Astrocyte (in vitro differentiated cells and primary cell): ENCODE measurements around the gene PTPRN2. TPM values are rescaled to one million over a fixed set of nuclear protein-coding genes. Genes with fewer than 3 reads are reported as not detected.
"Not testable (repeated sequence)": the region's sequence is repeated elsewhere in the genome, so short reads cannot be mapped to it uniquely, and the experiment has no call there.

Experiments
- DNase-seq: peaks from one replicate; pipeline ENCODE4 v3.0.0-alpha.2; 2010; ENCODE audit warnings: low read depth
- FAIRE-seq: peaks from 2 replicates; lab custom pipeline; 2011; peaks lifted over from hg19 to GRCh38; lab: Jason Lieb, UNC
- H2AFZ ChIP-seq: 2 replicates; pipeline ENCODE4 v1.6.0; 2012; ENCODE audit warnings: low read depth, low read length, inconsistent platforms
- H3K27ac ChIP-seq: 2 replicates; pipeline ENCODE4 v1.5.1; 2011; ENCODE audit warnings: low read depth, low read length, inconsistent platforms
- H3K27me3 ChIP-seq: 2 replicates; pipeline ENCODE4 v1.6.0; 2011; ENCODE audit warnings: low read length, inconsistent platforms; ENCODE audit not compliant: insufficient read depth
- H3K36me3 ChIP-seq: 2 replicates; pipeline ENCODE4 v1.5.1; 2011; ENCODE audit warnings: low read length, inconsistent platforms; ENCODE audit not compliant: insufficient read depth
- H3K4me1 ChIP-seq: 2 replicates; pipeline ENCODE4 v1.5.1; 2011; ENCODE audit warnings: low read length, inconsistent platforms; ENCODE audit not compliant: insufficient read depth
- H3K4me2 ChIP-seq: 2 replicates; pipeline ENCODE4 v1.6.0; 2012; ENCODE audit warnings: low read length, inconsistent platforms
- H3K4me3 ChIP-seq: 2 replicates; pipeline ENCODE4 v1.5.1; 2011; ENCODE audit warnings: low read depth, mild to moderate bottlenecking, low read length, inconsistent platforms; ENCODE audit not compliant: insufficient read depth
- H3K79me2 ChIP-seq: 2 replicates; pipeline ENCODE4 v1.6.0; 2012; ENCODE audit warnings: mild to moderate bottlenecking, low read length, inconsistent platforms; ENCODE audit not compliant: insufficient read depth
- H3K9ac ChIP-seq: 2 replicates; pipeline ENCODE4 v1.6.0; 2012; ENCODE audit warnings: mild to moderate bottlenecking, low read length, inconsistent platforms
- H3K9me3 ChIP-seq: 2 replicates; pipeline ENCODE4 v1.5.1; 2012; ENCODE audit warnings: low read depth, mild to moderate bottlenecking, low read length, inconsistent platforms; ENCODE audit not compliant: insufficient read depth
- H4K20me1 ChIP-seq: 2 replicates; pipeline ENCODE4 v1.6.0; 2012; ENCODE audit warnings: low read length, inconsistent platforms; ENCODE audit not compliant: insufficient read depth
- H3K27ac Mint-ChIP-seq: one replicate; pipeline ENCODE4 v1.8.0; 2021; ENCODE audit warnings: mild to moderate bottlenecking, mixed read lengths; ENCODE audit not compliant: unreplicated experiment
- H3K27me3 Mint-ChIP-seq: one replicate; pipeline ENCODE4 v1.8.0; 2021; ENCODE audit warnings: low read depth, mixed read lengths; ENCODE audit not compliant: unreplicated experiment
- H3K36me3 Mint-ChIP-seq: one replicate; pipeline ENCODE4 v1.8.0; 2021; ENCODE audit warnings: low read depth, mixed read lengths; ENCODE audit not compliant: unreplicated experiment
- H3K4me1 Mint-ChIP-seq: one replicate; pipeline ENCODE4 v1.8.0; 2021; ENCODE audit warnings: low read depth, mixed read lengths; ENCODE audit not compliant: unreplicated experiment
- H3K4me3 Mint-ChIP-seq: one replicate; pipeline ENCODE4 v1.8.0; 2021; ENCODE audit warnings: mild to moderate bottlenecking, moderate library complexity, mixed read lengths; ENCODE audit not compliant: unreplicated experiment
- H3K9me3 Mint-ChIP-seq: one replicate; pipeline ENCODE4 v1.8.0; 2021; ENCODE audit warnings: mild to moderate bottlenecking, mixed read lengths; ENCODE audit not compliant: unreplicated experiment
- CTCF ChIP-seq: IDR thresholded peaks from 2 replicates; pipeline ENCODE4 v1.5.1; 2011; ENCODE audit warnings: low read depth, mild to moderate bottlenecking, inconsistent platforms, low read length, moderate library complexity; ENCODE audit not compliant: insufficient read depth
- EZH2 ChIP-seq: IDR thresholded peaks from 2 replicates; pipeline ENCODE4 v1.6.1; 2012; ENCODE audit warnings: mild to moderate bottlenecking, low read length, inconsistent platforms; ENCODE audit not compliant: insufficient read depth
- total RNA-seq: library from RNA; stranded (reverse); gene quantifications from 2 replicates; pipeline ENCODE4 v1.2.1, GENCODE V29; 2021

PTPRN2 gene
- total RNA-seq, 1 donor from 2014 or later, result 0.09 TPM

DNA sequence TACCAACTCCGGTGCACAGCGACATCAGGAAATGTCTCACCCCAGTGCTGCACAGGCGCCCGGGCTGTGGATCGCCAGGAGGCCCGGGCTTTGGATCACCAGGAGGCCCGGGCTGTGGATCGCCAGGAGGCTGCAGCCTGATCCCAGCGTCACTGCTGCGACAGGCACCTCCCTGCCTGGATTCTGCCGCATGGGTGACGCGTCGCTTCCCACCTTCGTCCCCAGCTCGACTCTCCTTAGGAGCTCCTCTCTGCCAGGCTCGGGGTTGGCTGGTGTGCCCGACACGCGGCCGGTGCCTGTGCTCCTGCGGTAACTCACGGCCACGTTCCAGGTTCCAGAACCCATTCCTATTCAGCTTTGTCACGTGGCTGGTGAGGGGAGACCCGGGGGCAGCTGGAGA is 993.3 kb downstream of the PTPRN2 start:
- H3K9me3 ChIP-seq, result peaks cover 3% of the 10 kb centered on the region
- no peak overlapping the region for H3K4me2 ChIP-seq
- no peak overlapping the region for H3K4me3 ChIP-seq
- no peak for TF ChIP-seq CTCF
- TF ChIP-seq EZH2, result no peak
- Mint-ChIP-seq H3K4me1 (no peaks in the 10 kb centered on the region), H3K4me3 (no peak overlapping the region), H3K27me3 (no peaks in the 10 kb centered on the region), H3K36me3 (no peaks in the 10 kb centered on the region), H3K9me3 (peaks cover 20% of the 10 kb centered on the region), H3K27ac (no peak overlapping the region)
- no peak for FAIRE-seq
- no peaks in the 10 kb centered on the region for H3K4me1 ChIP-seq
- no peak overlapping the region for H2AFZ ChIP-seq
- no peaks in the 10 kb centered on the region for H3K36me3 ChIP-seq
- H3K27me3 ChIP-seq, result no peaks in the 10 kb centered on the region
- no peaks in the 10 kb centered on the region for H3K79me2 ChIP-seq
- no peak for DNase-seq
- no peak overlapping the region for H3K9ac ChIP-seq
- H3K27ac ChIP-seq, result no peak overlapping the region
- H4K20me1 ChIP-seq, result no peaks in the 10 kb centered on the region

GRCh38 chr7:157593541-157593940 is 994.1 kb downstream of the PTPRN2 start:
- Mint-ChIP-seq H3K27me3 (no peaks in the 10 kb centered on the region), H3K9me3 (peaks cover 27% of the 10 kb centered on the region)

DNA sequence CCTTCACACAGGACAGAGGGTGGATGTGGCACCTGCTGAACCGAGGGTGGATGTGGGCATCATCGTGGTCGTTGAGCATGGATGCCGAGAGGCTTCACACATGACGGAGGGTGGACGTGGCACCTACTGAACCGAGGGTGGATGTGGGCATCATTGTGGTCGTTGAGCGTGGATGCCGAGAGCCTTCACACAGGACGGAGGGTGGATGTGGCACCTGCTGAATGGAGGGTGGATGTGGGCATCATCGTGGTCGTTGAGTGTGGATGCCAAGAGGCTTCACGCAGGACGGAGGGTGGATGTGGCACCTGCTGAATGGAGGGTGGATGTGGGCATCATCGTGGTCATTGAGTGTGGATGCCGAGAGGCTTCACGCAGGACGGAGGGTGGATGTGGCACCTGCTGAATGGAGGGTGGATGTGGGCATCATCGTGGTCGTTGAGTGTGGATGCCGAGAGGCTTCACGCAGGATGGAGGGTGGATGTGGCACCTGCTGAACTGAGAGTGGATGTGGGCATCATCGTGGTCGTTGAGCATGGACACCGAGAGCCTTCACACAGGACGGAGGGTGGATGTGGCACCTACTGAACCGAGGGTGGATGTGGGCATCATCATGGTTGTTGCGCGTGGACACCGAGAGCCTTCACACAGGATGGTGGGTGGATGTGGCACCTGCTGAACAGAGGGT is 994.8 kb downstream of the PTPRN2 start:
- H3K27ac ChIP-seq, FAIRE-seq, H2AFZ ChIP-seq, H3K36me3 Mint-ChIP-seq, H3K4me1 Mint-ChIP-seq, H3K79me2 ChIP-seq, DNase-seq, H3K27me3 ChIP-seq, H3K27me3 Mint-ChIP-seq, H3K4me1 ChIP-seq, H3K9me3 ChIP-seq, H3K4me3 Mint-ChIP-seq, H3K36me3 ChIP-seq, H3K9ac ChIP-seq, H3K4me3 ChIP-seq, H3K4me2 ChIP-seq, H4K20me1 ChIP-seq, H3K27ac Mint-ChIP-seq: not testable (repeated sequence)
- peaks cover 26% of the 10 kb centered on the region for H3K9me3 Mint-ChIP-seq

More at GRCh38 chr7:157593541-157593940, 994.1 kb downstream of the PTPRN2 start:
- Histone ChIP-seq H3K9me3 (peaks cover 3% of the 10 kb centered on the region), H3K79me2 (no peaks in the 10 kb centered on the region), H3K27me3 (no peaks in the 10 kb centered on the region), H4K20me1 (no peaks in the 10 kb centered on the region), H3K4me3 (no peak overlapping the region), H3K36me3 (no peaks in the 10 kb centered on the region), H3K27ac (no peak overlapping the region), H3K4me2 (no peak overlapping the region), H2AFZ (no peak overlapping the region), H3K9ac (no peak overlapping the region), H3K4me1 (no peaks in the 10 kb centered on the region)
- DNase-seq (no peak), FAIRE-seq (no peak)
- Mint-ChIP-seq H3K4me1 (no peaks in the 10 kb centered on the region), H3K27ac (no peak overlapping the region), H3K36me3 (no peaks in the 10 kb centered on the region), H3K4me3 (no peak overlapping the region)
- TF ChIP-seq CTCF (no peak), EZH2 (no peak)
